ENCODE results near the gene MYPOP. TPM values are rescaled to one million over a fixed set of nuclear protein-coding genes. Genes with fewer than 3 reads are reported as not detected.

Gene MYPOP
- total and polyA plus RNA-seq, 2 donors (not counting 3 experiments of a cell fraction or from before 2014, with no cell fraction given), result 3.9 to 9.0 TPM

DNA sequence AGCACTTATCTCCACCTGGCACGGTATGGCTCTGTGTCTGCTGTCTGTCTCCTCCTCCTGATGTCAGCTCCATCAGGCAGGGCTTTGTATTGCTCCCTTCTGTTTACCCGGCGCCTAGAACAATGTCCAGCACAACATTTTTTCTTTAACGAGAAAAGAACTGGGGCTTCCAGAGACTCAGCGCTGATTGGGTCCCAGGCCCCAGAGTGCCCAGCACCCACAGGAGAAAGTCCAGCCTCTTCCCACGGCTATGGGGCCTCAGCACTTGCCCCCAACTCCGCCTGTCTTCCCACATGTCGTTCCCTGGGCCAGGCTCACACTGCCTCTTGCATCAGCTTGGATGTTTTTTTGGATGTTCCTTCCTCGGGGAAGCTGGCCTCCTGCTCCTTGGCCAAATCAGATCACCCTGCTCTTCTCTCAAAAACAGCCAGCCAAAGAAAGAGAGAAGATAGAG, 6.9 kb downstream of the MYPOP start:
- CTCF ChIA-PET, result no interaction called here
- no peak for FAIRE-seq
- POLR2A ChIA-PET, result no interaction called here

More for the DNA sequence above, 6.9 kb downstream of the MYPOP start:
- Histone ChIP-seq H2AFZ (ENCODE audit: low read depth, low read length) (no peak overlapping the region), H3K4me1 (ENCODE audit: control insufficient read depth, extremely low read depth, insufficient read depth, low read length) (no peaks in the 10 kb centered on the region), H3K79me2 (ENCODE audit: control insufficient read depth, insufficient read depth, low read length) (no peaks in the 10 kb centered on the region), H3K27ac (ENCODE audit: insufficient read depth, low read depth, low read length) (no peak overlapping the region), H3K4me2 (ENCODE audit: insufficient read depth, low read length) (no peak overlapping the region), H4K20me1 (replicated peaks; ENCODE audit: control insufficient read depth, extremely low read depth, insufficient read depth, low read length) (no peaks in the 10 kb centered on the region), H3K27me3 (ENCODE audit: control insufficient read depth in 2 of 2, insufficient read depth in 2 of 2, low read length in 2 of 2) (no peaks in the 10 kb centered on the region), H3K9me1 (replicated peaks; ENCODE audit: control insufficient read depth, extremely low read depth, insufficient read depth, low read length) (no peaks in the 10 kb centered on the region), H3K36me3 (ENCODE audit: control insufficient read depth in 2 of 2, extremely low read depth in 1 of 2, insufficient read depth in 2 of 2, low read length in 2 of 2) (peaks cover 0 to 6% of the 10 kb centered on the region in 2 experiments), H3K9ac (replicated peaks; ENCODE audit: extremely low read depth, insufficient read depth, low read length) (no peak overlapping the region), H3K4me3 (replicated peaks in 1 of 3; ENCODE audit: insufficient read depth in 1 of 3, low read depth in 1 of 3, low read length in 3 of 3) (no peak overlapping the region), H3K9me3 (replicated peaks; ENCODE audit: control insufficient read depth, insufficient read depth, low read length) (no peaks in the 10 kb centered on the region)
- dilution Hi-C loops (cut with MboI; ENCODE audit: extremely low pct_ligation_motif_present, low sequenced_read_pairs), result no loop called here
- no TSS peak for BruUV-seq (replicated peaks)
- no peak for DNase-seq (ENCODE audit: low read depth, low spot score)
- TF ChIP-seq FOS (IDR thresholded peaks at IDR 0.05; ENCODE audit: borderline replicate concordance, insufficient read depth, low read length) (no peak), EZH2 (IDR thresholded peaks at IDR 0.05; ENCODE audit: borderline replicate concordance, low read depth, low read length, severe bottlenecking) (no peak), POLR2AphosphoS5 (IDR thresholded peaks at IDR 0.05; ENCODE audit: insufficient read depth, low read depth, low read length) (no peak), GATA2 (IDR thresholded peaks at IDR 0.05; ENCODE audit: insufficient read depth, insufficient read length, low read depth, low read length) (no peak), JUN (IDR thresholded peaks at IDR 0.05; ENCODE audit: borderline replicate concordance, insufficient read depth, insufficient read length, low read depth) (no peak), MYC (IDR thresholded peaks at IDR 0.05; ENCODE audit: low read depth, low read length) (no peak), POLR2A (IDR thresholded peaks at IDR 0.05; ENCODE audit: low read depth, low read length) (no peak)
- TF ChIP-seq, protein P1, sequence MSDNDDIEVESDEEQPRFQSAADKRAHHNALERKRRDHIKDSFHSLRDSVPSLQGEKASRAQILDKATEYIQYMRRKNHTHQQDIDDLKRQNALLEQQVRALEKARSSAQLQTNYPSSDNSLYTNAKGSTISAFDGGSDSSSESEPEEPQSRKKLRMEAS (IDR thresholded peaks at IDR 0.05; ENCODE audit: insufficient read depth, insufficient read length), result no peak
- TF ChIP-seq, protein P2, sequence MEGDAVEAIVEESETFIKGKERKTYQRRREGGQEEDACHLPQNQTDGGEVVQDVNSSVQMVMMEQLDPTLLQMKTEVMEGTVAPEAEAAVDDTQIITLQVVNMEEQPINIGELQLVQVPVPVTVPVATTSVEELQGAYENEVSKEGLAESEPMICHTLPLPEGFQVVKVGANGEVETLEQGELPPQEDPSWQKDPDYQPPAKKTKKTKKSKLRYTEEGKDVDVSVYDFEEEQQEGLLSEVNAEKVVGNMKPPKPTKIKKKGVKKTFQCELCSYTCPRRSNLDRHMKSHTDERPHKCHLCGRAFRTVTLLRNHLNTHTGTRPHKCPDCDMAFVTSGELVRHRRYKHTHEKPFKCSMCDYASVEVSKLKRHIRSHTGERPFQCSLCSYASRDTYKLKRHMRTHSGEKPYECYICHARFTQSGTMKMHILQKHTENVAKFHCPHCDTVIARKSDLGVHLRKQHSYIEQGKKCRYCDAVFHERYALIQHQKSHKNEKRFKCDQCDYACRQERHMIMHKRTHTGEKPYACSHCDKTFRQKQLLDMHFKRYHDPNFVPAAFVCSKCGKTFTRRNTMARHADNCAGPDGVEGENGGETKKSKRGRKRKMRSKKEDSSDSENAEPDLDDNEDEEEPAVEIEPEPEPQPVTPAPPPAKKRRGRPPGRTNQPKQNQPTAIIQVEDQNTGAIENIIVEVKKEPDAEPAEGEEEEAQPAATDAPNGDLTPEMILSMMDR (IDR thresholded peaks at IDR 0.05; ENCODE audit: extremely low read depth in 1 of 2, insufficient read depth in 1 of 2, low read depth in 1 of 2, low read length in 2 of 2), result no peak
- intact Hi-C loops (cut with micrococcal nuclease), result no loop called here

Measured in endothelial cell of umbilical vein (primary cell).